HG02642 (cell line): ENCODE results near the gene NBAS.
"Not testable (repeated sequence)": the region's sequence is repeated elsewhere in the genome, so short reads cannot be mapped to it uniquely, and the experiment has no call there.

Experiments used
- ATAC-seq: cut with Tn5 transposase; IDR thresholded peaks from one replicate; pipeline ENCODE4 v1.9.1; 2021; ENCODE audit warnings: mild to moderate bottlenecking; ENCODE audit not compliant: unreplicated experiment, poor library complexity

Gene NBAS

DNA sequence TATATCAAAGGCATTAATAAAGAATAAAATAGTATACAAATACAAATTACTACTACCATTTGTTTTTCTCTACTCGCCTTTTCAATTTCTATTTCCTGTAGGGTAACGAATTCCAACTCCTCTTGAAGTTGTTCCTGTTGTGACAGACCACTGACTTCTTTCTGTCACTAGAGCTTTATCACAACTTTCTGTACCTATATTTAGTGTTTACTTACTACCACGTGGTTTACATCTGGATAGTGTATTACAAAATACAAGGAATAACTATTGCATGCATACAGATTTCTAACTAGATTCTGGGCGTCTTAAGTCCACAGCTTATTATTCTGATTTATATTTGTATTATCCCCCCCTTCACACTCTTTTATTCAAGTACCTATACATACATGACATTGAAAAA lies 22.3 kb downstream of the NBAS start:
- no peak for ATAC-seq

DNA sequence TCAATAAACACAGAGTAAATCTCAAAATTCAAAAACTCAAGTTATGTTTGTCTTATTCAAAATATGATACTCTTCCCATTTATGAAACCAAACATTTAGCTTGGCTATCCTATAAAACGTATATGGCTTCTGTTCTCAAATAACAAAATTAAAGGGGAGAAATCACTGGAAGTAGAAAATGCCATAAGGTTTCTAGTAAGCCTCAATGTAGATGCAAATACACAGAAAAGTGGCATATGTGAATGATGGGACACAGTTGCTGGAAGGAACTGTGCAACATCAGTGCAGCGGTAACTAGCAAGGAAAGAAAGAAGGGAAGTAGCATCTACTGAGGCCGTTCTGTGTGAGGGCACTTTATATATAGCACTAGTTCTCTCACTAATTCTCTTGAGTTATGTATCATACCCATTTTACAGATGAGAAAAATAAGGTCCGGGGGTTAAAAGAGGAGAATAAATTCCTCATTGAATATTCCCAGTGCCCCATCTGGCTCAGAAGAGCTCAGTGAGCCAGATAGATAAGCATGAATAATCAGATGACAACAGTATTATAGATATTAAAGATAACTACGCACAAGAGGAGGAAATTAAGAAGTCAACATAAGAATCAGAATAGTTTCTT lies 27.2 kb downstream of the NBAS start:
- no peak for ATAC-seq

DNA sequence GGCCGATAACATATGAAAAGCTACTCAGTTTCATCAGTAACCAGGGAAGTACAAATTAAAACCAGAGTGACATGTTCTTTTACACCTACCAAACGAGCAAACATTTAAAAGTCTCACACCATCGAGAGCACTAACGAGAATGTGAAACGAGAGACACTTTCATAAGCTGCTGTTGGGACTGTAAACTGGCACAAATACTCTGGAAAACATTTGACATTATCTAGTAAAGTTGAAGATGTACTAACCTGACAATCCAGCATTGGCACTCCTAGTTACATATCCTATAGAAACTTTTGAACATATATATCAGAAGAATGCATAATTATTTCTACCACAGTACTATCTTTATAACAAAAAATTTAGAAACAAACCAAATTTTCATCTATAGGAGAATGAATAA lies 28.1 kb downstream of the NBAS start:
- ATAC-seq = no peak

DNA sequence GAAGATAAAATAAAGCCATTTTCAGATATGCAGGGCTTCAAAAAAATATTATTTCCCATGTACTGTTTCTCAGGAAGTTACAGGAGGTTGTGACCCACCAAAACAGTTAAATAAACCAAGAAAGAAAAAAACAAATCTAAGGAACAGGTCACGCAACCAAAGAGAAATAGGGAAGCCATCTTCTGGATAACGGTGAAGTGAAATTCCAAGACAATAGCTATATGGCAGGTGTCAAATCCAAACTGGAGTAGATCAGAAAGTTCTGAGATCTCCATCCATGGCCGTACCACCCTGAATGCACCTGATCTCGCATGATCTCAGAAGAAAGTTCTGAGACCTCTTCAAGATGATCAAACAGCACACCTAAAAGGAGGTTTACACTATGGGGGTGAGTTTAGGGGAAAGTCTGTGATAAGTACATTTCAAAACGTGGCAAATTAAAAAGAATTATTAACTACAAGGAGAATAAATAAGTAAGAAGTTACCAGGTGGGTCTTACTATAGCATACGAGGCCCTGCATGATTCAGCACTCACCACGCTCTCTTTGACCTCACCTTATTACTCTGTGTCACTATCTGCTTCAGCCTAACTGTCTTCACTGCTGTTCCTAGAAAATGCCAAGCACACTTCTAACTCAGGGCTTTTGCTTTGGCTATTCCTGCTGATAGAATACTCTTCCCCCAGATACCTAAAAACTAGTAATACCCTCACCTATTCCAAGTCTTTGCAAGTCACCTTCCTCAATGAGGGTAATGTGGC lies 29.9 kb downstream of the NBAS start:
- no peak for ATAC-seq

DNA sequence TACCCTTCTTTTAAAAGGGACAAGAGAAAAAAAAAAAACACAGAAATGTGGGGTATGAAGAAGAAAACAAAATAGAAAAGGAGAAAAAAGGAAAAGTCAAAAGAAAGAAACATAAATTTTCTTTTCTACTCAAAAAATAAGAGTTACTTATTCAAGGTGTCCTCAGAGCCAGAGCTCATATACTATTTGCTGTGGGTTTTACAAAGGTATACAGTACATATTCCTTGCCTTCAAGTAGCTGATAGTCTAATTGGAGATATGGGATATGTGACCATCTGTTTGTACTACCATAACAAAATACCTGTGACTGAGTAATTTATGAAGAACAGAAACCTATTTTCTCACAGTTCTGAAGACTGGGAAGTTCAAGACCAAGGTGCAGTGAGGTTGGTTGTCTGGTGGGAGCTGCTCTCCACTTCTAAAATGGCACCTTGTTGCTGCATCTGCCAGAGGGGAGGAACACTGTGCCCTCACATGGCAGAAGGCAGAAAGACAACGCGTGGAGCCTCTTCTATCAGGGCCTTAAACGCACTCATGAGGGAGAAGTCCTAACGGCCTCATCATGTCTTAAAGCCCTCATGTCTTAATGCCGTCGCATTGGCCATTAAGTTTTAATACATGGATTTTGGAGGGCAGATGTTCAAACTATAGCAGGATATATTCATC lies 33.9 kb downstream of the NBAS start:
- ATAC-seq = no peak

DNA sequence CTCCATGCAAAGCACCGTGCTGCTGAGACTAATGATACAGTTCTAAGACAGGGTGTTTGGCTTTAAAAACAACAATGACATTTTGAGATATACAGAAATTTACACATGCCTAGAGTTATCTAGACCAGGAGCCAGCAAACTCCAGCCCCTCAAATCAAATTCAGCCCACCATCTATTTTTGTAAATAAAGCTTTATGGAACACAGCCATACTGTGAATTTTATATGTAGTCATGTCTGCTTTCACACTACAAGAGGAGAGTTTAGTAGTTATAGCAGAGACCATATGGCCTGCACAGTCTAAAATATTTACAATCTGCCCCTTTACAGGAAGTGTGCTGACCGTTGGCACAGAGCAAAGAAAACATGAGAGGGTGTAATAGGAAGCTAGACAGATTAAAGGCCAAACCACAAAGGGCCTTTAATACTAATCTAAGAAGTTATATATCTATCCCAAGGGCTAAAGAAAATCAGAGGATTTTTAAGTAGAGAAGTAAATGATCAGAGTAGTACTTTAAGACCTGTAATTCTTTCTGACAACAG lies 39.4 kb downstream of the NBAS start:
- ATAC-seq = no peak

DNA sequence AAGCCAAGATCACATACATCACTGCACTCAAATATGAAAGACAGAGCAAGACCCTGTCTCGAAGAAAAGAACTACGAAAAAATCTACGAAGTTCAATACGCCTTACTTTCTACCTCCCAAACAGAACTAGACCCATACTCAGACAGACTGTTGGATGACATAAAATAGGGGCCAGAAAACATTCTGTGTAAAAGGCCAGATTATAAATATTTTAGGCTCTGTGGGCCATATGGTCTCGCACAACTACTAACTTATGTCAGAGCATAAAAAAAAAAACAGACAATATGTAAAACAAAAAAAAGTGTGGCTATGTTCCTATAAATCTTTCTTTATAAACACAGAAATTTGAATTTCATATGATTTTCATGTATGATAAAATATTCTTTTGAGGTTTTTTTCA lies 40.8 kb downstream of the NBAS start:
- ATAC-seq = no peak

DNA sequence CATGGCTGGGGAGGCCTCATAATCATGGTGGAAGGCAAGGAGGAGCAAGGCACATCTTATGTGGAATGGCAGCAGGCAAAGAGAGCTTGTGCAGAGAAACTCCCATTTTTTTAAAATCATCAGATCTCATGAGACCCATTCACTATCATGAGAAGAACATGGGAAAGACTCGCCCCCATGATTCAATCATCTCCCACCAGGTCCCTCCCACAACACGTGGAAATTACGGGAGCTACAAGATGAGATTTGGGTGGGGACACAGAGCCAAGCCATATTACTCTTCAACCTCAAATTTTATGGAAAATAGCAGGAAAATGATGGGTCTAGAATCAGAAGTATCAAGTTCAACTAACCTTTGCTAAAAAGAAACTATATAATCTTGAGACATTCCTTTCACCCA lies 42.4 kb downstream of the NBAS start:
- not testable (repeated sequence) for ATAC-seq

DNA sequence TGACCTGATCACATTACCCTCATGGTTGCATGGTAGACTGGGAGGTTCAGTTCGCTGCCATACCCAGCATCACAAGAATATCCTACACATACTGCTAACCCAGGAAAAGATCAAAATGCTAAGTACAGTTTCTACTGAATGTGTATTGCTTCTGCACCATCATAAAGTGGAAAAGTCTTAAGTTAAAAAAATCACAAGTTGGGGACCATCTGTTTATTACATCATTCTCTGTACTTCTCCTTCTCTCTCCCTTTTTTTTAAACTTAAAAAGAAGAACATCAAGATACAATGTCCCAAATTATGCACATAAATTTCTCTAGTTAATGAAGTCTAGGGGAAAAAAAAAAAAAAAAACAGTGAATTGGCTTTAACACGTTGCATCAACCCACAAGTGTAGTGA lies 43.3 kb downstream of the NBAS start:
- no peak for ATAC-seq

DNA sequence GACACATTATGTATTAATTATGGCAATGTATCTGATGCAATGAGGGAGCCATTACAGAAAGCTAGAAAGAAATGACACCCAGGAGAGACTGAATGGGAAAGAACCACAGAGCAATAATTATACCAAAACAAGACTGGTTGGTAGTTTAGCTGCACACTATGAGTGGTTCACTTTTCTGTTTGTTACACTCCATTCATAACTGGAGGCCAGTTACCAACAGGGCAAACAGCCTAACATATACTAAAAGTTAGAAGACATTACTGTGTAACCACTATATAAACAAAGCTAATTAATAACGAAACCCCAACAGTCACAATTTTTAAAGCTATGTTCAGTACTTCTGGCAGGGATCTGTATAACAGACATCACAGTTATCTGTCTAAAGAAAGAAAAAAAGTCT lies 49.4 kb downstream of the NBAS start:
- no peak for ATAC-seq

DNA sequence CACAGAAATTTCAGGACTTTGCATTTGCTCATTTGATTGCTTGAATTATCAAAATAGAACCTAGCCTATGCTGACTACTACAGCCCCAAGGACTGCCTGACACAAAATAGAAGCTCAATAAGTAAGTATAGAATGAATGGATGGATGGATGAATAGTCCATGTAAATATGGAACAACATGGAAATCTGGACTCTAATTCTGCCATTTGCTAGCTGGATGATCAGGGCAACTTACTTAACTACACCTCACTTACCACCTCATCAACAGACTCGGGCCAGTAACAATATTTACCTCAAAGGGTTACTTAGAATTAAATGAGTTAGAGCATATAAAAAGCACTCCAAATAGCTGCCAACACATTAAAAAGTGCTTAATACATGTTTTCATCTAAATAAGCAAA lies 50.6 kb downstream of the NBAS start:
- no peak for ATAC-seq

DNA sequence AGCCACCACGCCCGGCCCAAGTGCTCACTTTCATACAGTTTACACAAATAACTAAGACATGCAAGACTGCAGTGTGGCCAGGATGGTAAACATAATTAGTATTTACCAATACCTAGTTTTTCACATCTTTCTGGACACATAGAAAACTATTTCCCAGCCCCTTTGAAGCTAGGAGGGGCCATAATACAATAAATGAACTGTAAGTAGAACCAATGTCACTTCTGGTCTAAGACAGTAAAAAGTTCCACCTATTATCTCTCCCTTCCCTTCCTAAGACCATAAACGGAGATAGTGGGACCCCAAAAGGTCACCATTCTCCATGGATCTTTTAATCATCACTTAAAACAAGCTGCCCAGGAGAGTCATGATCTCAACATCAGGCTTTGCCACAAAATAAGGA lies 51.0 kb downstream of the NBAS start:
- no peak for ATAC-seq

DNA sequence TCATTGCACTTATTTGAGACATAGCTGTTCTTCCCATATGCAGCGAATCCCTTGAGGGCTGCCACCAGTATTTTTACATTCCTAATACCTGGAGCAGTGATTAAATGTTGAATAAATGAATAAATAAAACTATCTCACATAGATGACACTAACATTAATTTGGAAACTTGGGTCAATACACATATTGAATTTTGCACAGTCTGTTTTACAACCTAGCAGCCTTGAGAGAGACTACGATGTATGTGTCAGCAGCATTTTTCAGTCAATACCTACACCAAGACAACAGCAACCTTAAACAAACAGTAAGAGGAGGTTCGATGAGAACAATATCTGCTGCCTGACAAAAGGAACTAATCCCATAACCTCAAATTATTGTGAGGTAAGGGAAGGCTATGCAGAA lies 53.4 kb downstream of the NBAS start:
- no peak for ATAC-seq

DNA sequence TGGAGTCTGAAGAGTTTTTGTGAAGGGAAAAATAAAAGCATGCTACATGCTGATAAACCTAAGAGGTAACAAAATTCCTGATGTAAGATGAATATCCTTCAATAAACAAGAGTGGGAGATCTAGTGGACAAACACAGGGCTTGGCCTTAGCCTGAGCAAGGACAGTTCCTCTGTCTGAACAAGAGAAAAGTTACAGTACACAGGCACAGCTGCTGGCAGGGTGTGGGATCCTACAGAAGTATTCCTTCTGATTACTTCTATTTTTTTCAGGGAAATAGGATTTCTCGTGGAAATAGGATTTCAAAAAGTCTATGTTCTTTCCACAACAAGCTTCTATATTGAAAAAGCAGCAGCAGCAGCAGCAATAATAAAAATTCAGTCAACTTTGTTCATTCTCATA lies 54.1 kb downstream of the NBAS start:
- ATAC-seq = no peak

DNA sequence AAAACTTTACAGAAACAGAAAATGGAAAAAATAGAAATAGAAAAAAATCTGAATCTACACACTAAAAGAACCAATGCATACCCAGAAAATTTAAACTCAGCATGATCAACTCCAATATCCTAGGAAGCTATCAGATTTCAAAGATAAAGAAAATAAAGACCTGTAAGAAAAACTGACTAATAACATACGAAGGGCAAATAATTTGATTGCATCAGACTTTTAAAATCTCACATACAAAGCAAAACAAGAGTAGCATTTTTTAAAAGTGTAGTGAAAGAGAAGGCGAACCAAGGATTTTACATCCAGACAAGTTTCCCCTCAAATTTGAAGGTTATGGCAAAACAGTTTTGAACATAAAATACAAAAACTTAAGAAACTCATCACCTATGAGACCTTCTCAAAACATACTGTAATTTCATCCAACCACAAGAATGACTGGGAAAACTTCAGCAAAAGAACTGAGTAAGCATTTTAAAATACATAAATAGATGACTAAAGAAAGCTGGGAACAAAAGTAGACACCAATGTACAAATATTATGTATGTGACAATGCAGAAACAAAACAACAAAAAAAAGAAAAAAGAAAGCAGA lies 54.8 kb downstream of the NBAS start:
- ATAC-seq = no peak

DNA sequence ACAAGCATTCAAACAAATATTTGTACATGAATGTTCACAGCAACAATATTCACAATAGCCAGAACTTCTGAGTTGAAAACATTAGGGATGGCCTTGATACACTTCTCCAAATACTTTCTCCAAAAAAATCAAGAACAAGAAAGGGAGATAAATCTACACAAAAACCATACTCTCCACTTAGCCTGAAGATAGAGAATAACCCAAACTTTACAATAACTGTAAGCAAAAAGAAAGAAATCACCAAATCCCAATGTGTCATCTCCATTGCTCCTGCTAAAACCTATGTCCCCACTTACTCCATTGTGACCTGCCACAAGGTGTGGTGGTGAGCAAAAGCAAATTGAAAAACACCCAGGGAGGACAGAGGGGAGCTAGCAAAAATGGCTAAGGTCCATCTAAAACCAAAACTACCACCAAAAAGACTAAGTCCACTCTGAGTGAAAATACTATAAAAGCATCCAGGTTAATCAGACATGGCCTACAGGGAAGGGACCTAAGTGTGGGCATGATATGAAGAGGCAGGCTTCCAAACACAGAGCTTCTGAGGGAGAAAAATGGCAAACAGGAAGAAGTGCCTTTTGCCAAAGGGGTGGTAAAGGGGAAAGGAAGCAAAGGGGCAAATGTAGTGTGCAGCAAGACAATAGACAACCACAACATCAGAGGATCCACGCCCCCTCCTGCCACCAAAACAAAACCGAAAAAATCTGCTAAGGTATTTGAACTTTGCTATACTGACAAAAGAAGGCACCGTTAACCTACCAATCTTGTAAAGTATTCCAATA lies 56.1 kb downstream of the NBAS start:
- no peak for ATAC-seq

DNA sequence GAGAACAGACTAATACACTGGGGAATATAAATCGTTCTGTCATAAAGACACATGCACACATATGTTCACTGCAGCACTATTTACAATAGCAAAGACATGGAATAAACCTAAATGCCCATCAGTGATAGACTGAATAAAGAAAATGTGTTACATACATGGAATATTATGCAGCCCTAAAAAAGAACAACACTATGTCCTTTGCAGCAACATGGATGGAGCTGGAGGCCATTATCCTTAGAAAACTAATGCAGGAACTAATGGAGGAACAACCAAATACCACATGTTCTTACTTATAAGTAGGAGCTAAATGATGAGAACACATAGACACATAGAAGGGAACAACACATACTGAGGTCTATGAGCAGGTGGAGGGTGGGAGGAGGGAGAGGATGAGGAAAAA lies 61.9 kb downstream of the NBAS start:
- not testable (repeated sequence) for ATAC-seq

DNA sequence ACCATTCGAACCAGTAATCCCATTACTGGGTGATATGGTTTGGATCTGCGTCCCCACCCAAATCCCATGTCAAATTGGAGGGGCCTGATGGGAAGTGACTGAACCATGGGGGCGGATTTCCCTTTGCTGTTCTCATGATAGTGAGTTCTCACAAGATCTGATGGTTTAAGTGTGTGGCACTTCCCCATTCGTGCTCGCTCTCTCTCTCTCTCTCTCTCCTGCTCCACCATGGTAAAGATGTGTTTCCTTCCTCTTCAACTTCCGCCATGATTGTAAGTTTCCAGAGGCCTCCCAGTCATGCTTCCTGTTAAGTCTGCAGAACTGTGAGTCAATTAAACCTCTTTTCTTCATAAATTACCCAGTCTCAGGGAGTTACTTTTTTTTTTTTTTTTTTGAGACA lies 62.6 kb downstream of the NBAS start:
- ATAC-seq = no peak

DNA sequence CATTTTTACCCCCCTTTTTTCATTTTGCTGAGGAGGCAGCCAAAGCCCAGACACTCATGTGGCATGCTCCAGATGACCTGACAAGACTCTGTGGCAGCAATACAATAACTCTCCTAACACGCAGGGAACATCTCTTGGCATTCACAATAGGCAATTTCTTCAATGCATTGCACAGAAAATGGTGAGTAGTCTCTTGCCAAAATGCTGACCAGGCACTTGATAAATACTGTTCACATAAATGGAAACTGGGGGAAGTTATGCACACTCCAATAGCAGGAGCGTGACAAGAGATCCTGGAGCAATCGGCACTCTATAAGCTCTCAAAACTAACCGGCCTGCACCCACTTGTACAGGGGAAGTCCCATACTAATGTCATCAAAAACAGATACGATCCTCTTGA lies 66.3 kb downstream of the NBAS start:
- ATAC-seq = no peak

DNA sequence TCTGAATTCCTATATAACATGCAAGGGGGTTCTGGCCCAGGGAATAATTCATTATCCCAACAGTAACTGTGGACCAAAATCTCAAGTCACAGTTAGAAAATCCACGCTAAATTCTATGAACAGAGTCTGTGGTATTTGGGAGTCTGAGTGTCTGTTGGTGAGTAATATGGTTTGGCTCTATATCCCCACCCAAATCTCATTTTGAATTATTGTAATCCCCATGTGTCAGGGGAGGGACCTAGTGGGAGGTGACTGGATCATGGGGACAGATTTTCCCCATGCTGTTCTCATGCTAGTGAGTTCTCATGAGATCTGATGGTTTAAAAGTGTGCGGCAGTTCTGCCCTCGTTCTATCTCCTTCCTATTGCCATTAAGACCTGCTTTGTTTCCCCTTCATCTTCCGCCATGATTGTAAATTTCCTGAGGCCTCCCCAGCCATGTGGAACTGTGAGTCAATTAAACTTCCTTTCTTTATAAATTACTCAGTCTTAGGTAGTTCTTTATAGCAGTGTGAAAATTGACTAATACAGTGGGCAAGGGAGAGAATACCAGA lies 68.3 kb downstream of the NBAS start:
- ATAC-seq = no peak
